Neuronal stem cell (in vitro differentiated cells): ENCODE results near the gene AEBP2.
"Not testable (repeated sequence)": the region's sequence is repeated elsewhere in the genome, so short reads cannot be mapped to it uniquely, and the experiment has no call there.

Experiments
- DNase-seq: peaks from one replicate; pipeline ENCODE4 v3.0.0-alpha.2; 2013; ENCODE audit warnings: low spot score
- H2AFZ ChIP-seq: one replicate; pipeline ENCODE4 v1.6.1; 2013; ENCODE audit warnings: mild to moderate bottlenecking, low read length, inconsistent platforms
- H2AK5ac ChIP-seq: 2 replicates; pipeline ENCODE4 v1.6.1; 2013; ENCODE audit warnings: low read depth, mild to moderate bottlenecking, inconsistent platforms, low read length, moderate library complexity, mixed read lengths
- H2BK120ac ChIP-seq: 2 replicates; pipeline ENCODE4 v1.6.1; 2013; ENCODE audit warnings: low read depth, mild to moderate bottlenecking, inconsistent platforms, low read length, moderate library complexity, mixed read lengths
- H2BK12ac ChIP-seq: one replicate; pipeline ENCODE4 v1.6.1; 2013; ENCODE audit warnings: low read length, inconsistent platforms
- H2BK15ac ChIP-seq: 2 replicates; pipeline ENCODE4 v1.6.1; 2013; ENCODE audit warnings: mild to moderate bottlenecking, low read length, inconsistent platforms, mixed read lengths
- H2BK5ac ChIP-seq: one replicate; pipeline ENCODE4 v1.6.1; 2013; ENCODE audit warnings: inconsistent platforms, mild to moderate bottlenecking, low read length, moderate library complexity
- H3K14ac ChIP-seq: one replicate; pipeline ENCODE4 v1.6.1; 2013; ENCODE audit warnings: low read length, inconsistent platforms
- H3K18ac ChIP-seq: 2 replicates; pipeline ENCODE4 v1.6.1; 2013; ENCODE audit warnings: low read length, inconsistent platforms
- H3K23ac ChIP-seq: 2 replicates; pipeline ENCODE4 v1.6.1; 2013; ENCODE audit warnings: low read depth, mild to moderate bottlenecking, mixed read lengths, low read length, inconsistent platforms; ENCODE audit not compliant: poor library complexity
- H3K27ac ChIP-seq: replicated peaks from 3 replicates; pipeline ENCODE4 v1.5.1; 2013; ENCODE audit warnings: low read length, inconsistent platforms
- H3K27me3 ChIP-seq, 3 experiments: 2 replicates each; pipeline ENCODE4 v1.6.1; 2013; ENCODE audit warnings: low read length in 3 of 3, mild to moderate bottlenecking in 2 of 3, inconsistent platforms in 1 of 3, low read depth in 1 of 3, mixed read lengths in 1 of 3, moderate library complexity in 1 of 3; ENCODE audit not compliant: control insufficient read depth in 3 of 3, insufficient read depth in 3 of 3
- H3K36me3 ChIP-seq, 2 donors: replicated peaks in 1 of 2; 2 replicates each; pipeline ENCODE4 v1.6.1; 2013; ENCODE audit warnings: low read length in 2 of 2; ENCODE audit not compliant: control insufficient read depth in 2 of 2, insufficient read depth in 2 of 2
- H3K4ac ChIP-seq: 2 replicates; pipeline ENCODE4 v1.6.1; 2013; ENCODE audit warnings: inconsistent platforms, mild to moderate bottlenecking, low read length, moderate library complexity
- H3K4me1 ChIP-seq, 2 donors: 1 replicate in 1 of 2; 2 replicates in 1 of 2; pipeline ENCODE4 v1.6.1; 2013; ENCODE audit warnings: low read length in 2 of 2, low read depth in 1 of 2; ENCODE audit not compliant: control insufficient read depth in 2 of 2, insufficient read depth in 1 of 2
- H3K4me2 ChIP-seq: one replicate; pipeline ENCODE4 v1.6.1; 2013; ENCODE audit warnings: mild to moderate bottlenecking, low read length, inconsistent platforms; ENCODE audit not compliant: insufficient read depth, poor library complexity, severe bottlenecking
- H3K4me3 ChIP-seq, 2 donors: 2 replicates each; pipeline ENCODE4 v1.5.1; 2013; ENCODE audit warnings: low read length in 2 of 2, mild to moderate bottlenecking in 2 of 2, inconsistent platforms in 1 of 2, moderate library complexity in 1 of 2
- H3K79me1 ChIP-seq: one replicate; pipeline ENCODE4 v1.6.1; 2013; ENCODE audit warnings: low read depth, mild to moderate bottlenecking, inconsistent platforms, low read length, moderate library complexity
- H3K9ac ChIP-seq: one replicate; pipeline ENCODE4 v1.6.1; 2013; ENCODE audit warnings: mild to moderate bottlenecking, low read depth, low read length, inconsistent platforms; ENCODE audit not compliant: poor library complexity
- H3K9me3 ChIP-seq, 2 donors: replicated peaks in 1 of 2; 2 replicates each; pipeline versions ENCODE3 to v1.6.1; 2013; ENCODE audit warnings: low read length in 2 of 2, mild to moderate bottlenecking in 2 of 2, inconsistent platforms in 1 of 2, low read depth in 1 of 2, mixed read lengths in 1 of 2, moderate library complexity in 1 of 2; ENCODE audit not compliant: control insufficient read depth in 2 of 2, insufficient read depth in 1 of 2
- H4K8ac ChIP-seq: one replicate; pipeline ENCODE4 v1.6.1; 2013; ENCODE audit warnings: low read depth, mild to moderate bottlenecking, inconsistent platforms, low read length, moderate library complexity
- H4K91ac ChIP-seq: one replicate; pipeline ENCODE4 v1.6.1; 2013; ENCODE audit warnings: low read length, low read depth, mild to moderate bottlenecking, inconsistent platforms; ENCODE audit not compliant: poor library complexity
- WGBS, 2 donors: extraction: QIAGEN DNeasy Blood & Tissue Kit; methylation state at CpG; one replicate each; pipeline ENCODE4 v1.1.7; 2013; ENCODE audit warnings: missing lambda C conversion rate in 2 of 2, mixed read lengths in 1 of 2; ENCODE audit not compliant: insufficient read length in 2 of 2, insufficient replicate concordance in 1 of 2; ENCODE audit errors: extremely low coverage in 2 of 2; 5-methylcytosine and 5-hydroxymethylcytosine counted together

AEBP2 gene

DNA sequence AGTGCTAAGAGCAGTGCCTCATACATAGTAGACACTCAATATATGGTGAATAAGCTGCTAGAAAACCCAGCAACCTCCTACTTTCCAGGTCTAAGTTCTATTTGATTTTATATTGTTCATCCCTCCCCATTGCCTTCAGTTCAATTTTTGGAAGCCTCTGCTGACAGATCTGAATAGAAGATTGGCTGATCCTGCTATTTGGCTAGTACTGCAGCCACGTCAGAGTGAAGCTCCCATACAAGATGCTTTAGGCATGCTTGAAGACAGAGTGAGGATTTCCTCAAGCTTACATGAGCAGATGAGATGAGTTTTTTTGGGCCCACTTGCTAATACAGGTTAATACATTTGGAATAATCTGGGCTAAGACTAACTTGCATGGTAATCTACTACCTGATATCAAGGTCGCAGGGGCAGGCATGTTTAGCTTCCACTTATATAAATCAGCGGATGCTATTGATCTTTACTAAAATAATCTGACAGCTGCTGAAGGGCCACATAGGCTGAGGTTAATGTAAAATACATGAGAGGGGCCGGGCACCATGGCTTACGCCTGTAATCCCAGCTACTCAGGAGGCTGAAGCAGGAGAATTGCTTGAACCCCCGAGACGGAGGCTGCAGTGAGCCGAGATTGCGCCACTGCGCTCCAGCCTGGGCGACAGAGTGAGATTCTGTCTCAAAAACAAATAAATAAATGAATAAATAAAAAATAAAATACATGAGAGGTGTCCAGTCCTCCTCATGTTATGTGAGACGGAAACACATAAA lies 15.9 kb upstream of the AEBP2 start:
- Histone ChIP-seq H3K23ac (no peak overlapping the region), H3K36me3 (no peaks in the 10 kb centered on the region), H4K91ac (no peak overlapping the region), H3K27ac (no peak overlapping the region), H2BK15ac (no peak overlapping the region), H2AK5ac (no peak overlapping the region), H2BK5ac (no peak overlapping the region), H3K9me3 (no peaks in the 10 kb centered on the region), H3K4me3 (no peak overlapping the region), H3K18ac (no peak overlapping the region), H2AFZ (no peak overlapping the region), H4K8ac (no peak overlapping the region), H3K4me1 (no peaks in the 10 kb centered on the region), H2BK12ac (no peak overlapping the region), H3K27me3 (no peaks in the 10 kb centered on the region), H3K79me1 (no peaks in the 10 kb centered on the region), H3K4me2 (no peak overlapping the region), H2BK120ac (no peak overlapping the region), H3K4ac (no peak overlapping the region), H3K9ac (no peak overlapping the region), H3K14ac (no peak overlapping the region)
- no peak for DNase-seq
- no CpG with 5 or more reads among the region's 12 CpGs for WGBS, 2 donors

DNA sequence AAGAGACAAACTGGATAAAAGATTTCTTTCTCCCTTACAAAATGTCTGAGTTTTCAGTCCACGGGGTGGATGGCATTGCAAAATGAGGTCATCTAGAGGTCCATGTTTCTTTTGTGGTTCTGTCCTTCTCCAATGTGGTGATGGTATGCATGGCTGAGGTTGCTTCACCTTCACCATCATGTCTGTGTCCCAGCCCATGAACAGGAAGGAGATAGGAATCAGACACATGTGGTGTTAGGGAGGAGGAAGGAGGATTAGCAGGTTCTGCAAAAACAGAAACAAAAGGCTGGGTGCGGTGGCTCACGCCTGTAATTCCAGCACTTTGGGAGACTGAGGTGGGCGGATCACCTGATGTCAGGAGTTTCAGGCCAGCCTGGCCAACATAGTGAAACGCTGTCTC lies 11.0 kb upstream of the AEBP2 start:
- Histone ChIP-seq H2BK12ac (no peak overlapping the region), H3K4ac (no peak overlapping the region), H3K4me2 (no peak overlapping the region), H3K18ac (no peak overlapping the region), H2BK15ac (no peak overlapping the region), H2AFZ (no peak overlapping the region), H3K27ac (no peak overlapping the region), H3K9me3 (no peaks in the 10 kb centered on the region), H3K79me1 (no peaks in the 10 kb centered on the region), H3K4me3 (no peak overlapping the region), H3K36me3 (no peaks in the 10 kb centered on the region), H2BK5ac (no peak overlapping the region), H2AK5ac (no peak overlapping the region), H3K27me3 (no peaks in the 10 kb centered on the region), H4K8ac (no peak overlapping the region), H3K23ac (no peak overlapping the region), H3K4me1 (peaks cover 0 to 7% of the 10 kb centered on the region in 2 donors), H2BK120ac (no peak overlapping the region), H4K91ac (no peak overlapping the region), H3K9ac (no peak overlapping the region), H3K14ac (no peak overlapping the region)
- no peak for DNase-seq
- no CpG with 5 or more reads among the region's 5 CpGs for WGBS, 2 donors

DNA sequence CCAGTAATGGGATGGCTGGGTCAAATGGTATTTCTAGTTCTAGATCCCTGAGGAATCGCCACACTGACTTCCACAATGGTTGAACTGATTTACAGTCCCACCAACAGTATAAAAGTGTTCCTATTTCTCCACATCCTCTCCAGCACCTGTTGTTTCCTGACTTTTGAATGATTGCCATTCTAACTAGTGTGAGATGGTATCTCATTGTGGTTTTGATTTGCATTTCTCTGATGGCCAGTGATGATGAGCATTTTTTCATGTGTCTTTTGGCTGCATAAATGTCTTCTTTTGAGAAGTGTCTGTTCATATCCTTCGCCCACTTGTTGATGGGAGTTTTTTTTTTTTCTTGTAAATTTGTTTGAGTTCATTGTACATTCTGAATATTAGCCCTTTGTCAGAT lies 9.8 kb upstream of the AEBP2 start:
- not testable (repeated sequence) for H2AFZ ChIP-seq, H3K27me3 ChIP-seq, H3K4me1 ChIP-seq, H4K8ac ChIP-seq, H4K91ac ChIP-seq, H3K4me3 ChIP-seq, H2BK5ac ChIP-seq, H3K23ac ChIP-seq, H2BK12ac ChIP-seq, DNase-seq, H3K14ac ChIP-seq, H2AK5ac ChIP-seq, H3K4ac ChIP-seq, H3K79me1 ChIP-seq, H3K9me3 ChIP-seq, H3K4me2 ChIP-seq, H3K18ac ChIP-seq, H3K36me3 ChIP-seq, H2BK15ac ChIP-seq, H3K9ac ChIP-seq, H3K27ac ChIP-seq, H2BK120ac ChIP-seq
- no CpG with 5 or more reads among the region's 2 CpGs for WGBS, 2 donors

DNA sequence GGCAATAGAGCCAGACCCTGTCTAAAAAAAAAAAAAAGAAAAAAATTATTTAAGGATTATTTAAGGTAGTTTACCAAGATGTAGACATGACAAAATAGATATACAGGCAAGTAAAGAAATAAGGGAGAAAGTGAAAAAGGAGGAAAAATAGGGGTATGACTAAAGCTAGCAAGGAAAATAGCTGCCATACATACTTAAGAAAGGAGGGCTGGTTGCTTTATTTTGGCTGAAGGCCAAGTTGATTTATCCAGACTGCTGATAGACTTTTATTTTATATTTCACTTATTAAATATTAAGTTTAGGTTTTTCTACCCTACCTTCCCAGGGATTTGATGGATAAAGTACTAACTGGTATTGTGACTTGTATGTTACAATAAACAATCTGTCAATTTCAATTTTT lies 8.3 kb upstream of the AEBP2 start:
- Histone ChIP-seq H2BK12ac (no peak overlapping the region), H2AFZ (no peak overlapping the region), H2BK120ac (no peak overlapping the region), H4K91ac (no peak overlapping the region), H3K4me3 (no peak overlapping the region), H3K4me1 (peaks cover 0 to 7% of the 10 kb centered on the region in 2 donors), H2AK5ac (no peak overlapping the region), H2BK15ac (no peak overlapping the region), H3K79me1 (no peaks in the 10 kb centered on the region), H3K27ac (no peak overlapping the region), H3K36me3 (no peaks in the 10 kb centered on the region), H2BK5ac (no peak overlapping the region), H3K4ac (no peak overlapping the region), H3K23ac (no peak overlapping the region), H3K9ac (no peak overlapping the region), H3K9me3 (no peaks in the 10 kb centered on the region), H3K14ac (no peak overlapping the region), H3K4me2 (no peak overlapping the region), H3K27me3 (no peaks in the 10 kb centered on the region), H3K18ac (no peak overlapping the region), H4K8ac (no peak overlapping the region)
- DNase-seq: no peak
